Measurements from ENCODE around the gene CENPP. TPM values are rescaled to one million over a fixed set of nuclear protein-coding genes. Genes with fewer than 3 reads are reported as not detected.

CENPP gene
- total and polyA plus RNA-seq, 2 donors from 2014 or later = 1.2 to 4.2 TPM

DNA sequence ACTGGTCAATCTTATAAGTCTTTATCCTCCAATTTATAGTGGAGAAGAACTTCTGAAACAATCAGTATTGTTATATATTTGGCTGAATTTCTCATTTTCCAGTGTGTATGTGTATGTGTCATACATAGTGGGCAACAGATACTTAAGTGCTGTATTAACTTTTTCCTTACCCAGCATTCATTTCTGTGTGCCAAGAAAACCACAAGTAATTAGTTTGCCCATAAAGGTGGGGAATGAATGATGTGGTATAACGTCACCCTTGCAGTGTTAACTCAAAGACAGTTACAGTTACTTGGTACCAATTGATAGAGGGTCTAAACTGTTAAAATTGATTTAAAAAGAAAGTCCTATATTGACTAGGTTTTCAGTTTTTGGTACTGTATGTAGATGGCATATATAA lies 76.6 kb downstream of the CENPP start:
- H3K4me3 ChIP-seq (ENCODE audit: low read length in 3 of 3) = no peak overlapping the region
- no peak overlapping the region for H3K9ac ChIP-seq (ENCODE audit: low read length in 3 of 3)

DNA sequence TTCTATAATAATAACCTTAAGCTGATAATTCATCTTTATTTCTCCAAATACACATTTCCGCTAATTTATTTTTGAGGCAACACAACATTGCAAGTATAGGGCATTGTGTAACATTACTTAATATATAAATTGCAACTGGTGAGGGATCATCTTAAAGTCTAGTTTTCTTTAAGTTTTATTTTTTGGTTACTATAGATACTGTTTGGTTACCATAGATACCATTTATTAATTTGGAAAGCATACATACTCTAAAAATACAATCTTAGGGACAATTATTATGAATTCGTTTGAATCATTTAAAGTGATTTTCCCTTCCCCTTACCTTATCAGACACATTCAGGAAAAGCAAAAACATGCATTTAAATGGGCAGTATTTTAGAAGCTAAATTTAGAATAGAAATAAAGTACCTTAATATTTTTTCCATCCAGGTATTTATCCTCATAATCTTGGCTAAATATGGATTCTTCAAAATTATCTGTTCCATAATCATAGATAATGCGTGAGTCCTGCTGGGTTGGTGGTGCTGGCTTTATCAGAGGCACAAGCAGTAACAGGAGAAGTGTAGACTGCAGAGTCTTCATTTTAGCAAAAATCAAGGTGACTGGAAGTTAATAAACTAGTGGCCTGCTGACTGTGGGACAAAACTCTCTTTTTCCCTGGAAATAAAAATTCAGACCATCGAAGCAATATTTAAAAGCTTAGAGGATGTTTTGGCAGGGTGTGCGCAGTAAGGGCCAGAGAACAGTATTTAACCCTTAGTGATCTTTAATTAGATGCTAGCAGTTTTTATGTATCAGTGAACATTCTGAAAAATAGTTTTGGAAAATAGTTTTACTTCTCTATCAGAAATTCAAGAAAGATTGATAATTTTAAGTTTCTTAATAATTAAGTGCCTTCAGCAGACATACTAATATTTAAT lies 77.3 kb downstream of the CENPP start:
- intact Hi-C loops (cut with DNase I) = no loop called here
- TF ChIP-seq, protein P1, sequence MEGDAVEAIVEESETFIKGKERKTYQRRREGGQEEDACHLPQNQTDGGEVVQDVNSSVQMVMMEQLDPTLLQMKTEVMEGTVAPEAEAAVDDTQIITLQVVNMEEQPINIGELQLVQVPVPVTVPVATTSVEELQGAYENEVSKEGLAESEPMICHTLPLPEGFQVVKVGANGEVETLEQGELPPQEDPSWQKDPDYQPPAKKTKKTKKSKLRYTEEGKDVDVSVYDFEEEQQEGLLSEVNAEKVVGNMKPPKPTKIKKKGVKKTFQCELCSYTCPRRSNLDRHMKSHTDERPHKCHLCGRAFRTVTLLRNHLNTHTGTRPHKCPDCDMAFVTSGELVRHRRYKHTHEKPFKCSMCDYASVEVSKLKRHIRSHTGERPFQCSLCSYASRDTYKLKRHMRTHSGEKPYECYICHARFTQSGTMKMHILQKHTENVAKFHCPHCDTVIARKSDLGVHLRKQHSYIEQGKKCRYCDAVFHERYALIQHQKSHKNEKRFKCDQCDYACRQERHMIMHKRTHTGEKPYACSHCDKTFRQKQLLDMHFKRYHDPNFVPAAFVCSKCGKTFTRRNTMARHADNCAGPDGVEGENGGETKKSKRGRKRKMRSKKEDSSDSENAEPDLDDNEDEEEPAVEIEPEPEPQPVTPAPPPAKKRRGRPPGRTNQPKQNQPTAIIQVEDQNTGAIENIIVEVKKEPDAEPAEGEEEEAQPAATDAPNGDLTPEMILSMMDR (IDR thresholded peaks at IDR 0.05; ENCODE audit: borderline replicate concordance, extremely low read depth, insufficient read depth) = no peak
- H3K9ac ChIP-seq (ENCODE audit: low read length in 3 of 3) = peak overlapping the region in 1 of 3 donors; percentile 3
- FAIRE-seq (no peak), DNase-seq (no peak)
- no peaks in the 10 kb centered on the region for H3K36me3 ChIP-seq (ENCODE audit: control insufficient read depth in 2 of 3, insufficient read depth in 3 of 3, low read length in 3 of 3)
- peak overlapping the region in 1 of 3 donors; percentile 13 for H3K4me3 ChIP-seq (ENCODE audit: low read length in 3 of 3)
- no peaks in the 10 kb centered on the region for H3K9me3 ChIP-seq (ENCODE audit: control insufficient read depth in 2 of 3, insufficient read depth in 1 of 3, low read length in 3 of 3)
- no peak overlapping the region for H3K27ac ChIP-seq (ENCODE audit: low read depth in 2 of 2, low read length in 2 of 2)
- H3K4me1 ChIP-seq (ENCODE audit: control insufficient read depth in 2 of 3, insufficient read depth in 2 of 3, low read depth in 1 of 3, low read length in 3 of 3) = no peaks in the 10 kb centered on the region
- no peaks in the 10 kb centered on the region for H3K27me3 ChIP-seq (ENCODE audit: control insufficient read depth, insufficient read depth, low read length)

More for the DNA sequence above, 76.6 kb downstream of the CENPP start:
- DNase-seq (no peak), FAIRE-seq (no peak)
- Histone ChIP-seq H3K9me3 (ENCODE audit: control insufficient read depth in 2 of 3, insufficient read depth in 1 of 3, low read length in 3 of 3) (peaks cover 0 to 5% (median 0%) of the 10 kb centered on the region in 3 donors), H3K4me1 (ENCODE audit: control insufficient read depth in 2 of 3, insufficient read depth in 2 of 3, low read depth in 1 of 3, low read length in 3 of 3) (no peaks in the 10 kb centered on the region), H3K27me3 (ENCODE audit: control insufficient read depth, insufficient read depth, low read length) (no peaks in the 10 kb centered on the region), H3K36me3 (ENCODE audit: control insufficient read depth in 2 of 3, insufficient read depth in 3 of 3, low read length in 3 of 3) (no peaks in the 10 kb centered on the region), H3K27ac (ENCODE audit: low read depth in 2 of 2, low read length in 2 of 2) (no peak overlapping the region)
- TF ChIP-seq, protein P1 (IDR thresholded peaks at IDR 0.05; ENCODE audit: borderline replicate concordance, extremely low read depth, insufficient read depth) = no peak
- intact Hi-C loops (cut with DNase I) = no loop called here

DNA sequence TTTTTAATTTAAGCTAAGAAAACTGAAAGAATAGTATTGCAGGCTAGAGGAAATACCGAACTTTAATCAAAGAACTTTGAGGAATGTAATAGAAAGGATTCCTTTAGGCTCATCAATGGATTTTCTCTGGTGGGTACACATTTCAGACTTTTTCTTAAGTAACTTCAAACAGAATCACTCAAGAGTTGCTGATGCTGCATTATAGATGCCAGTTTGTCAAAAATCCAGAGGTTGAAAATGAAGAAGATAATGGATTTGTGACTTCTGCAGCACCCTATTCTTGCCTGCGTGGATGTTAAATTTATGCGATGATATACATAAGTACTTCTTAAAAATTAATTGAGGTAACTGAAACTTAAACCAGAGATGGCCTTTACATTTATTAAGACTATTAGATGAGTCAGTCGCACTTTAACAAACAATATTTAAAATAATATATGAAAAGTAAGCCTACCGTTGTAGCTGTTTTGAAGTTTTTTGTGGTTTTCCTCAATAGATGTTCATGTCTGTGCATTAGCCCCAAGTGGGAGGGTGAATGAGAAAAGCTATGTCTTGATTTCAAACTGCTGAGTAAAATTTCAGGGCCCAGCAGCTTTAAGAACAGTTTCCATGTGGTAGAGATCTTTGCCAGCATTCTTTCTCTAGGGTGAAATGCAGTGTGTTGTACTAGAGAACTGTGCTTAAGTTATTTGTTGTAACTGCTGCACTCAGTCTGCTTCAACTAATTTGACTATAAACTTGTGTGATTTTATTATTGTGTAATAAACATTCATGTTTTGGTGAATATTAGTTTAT lies 78.5 kb downstream of the CENPP start, which contains the start of gene OGN:
OGN (minus strand) TSS at position 537 of the 795 bp plus-strand sequence. CDS start 1,171 bp downstream, outside the sequence.
- H3K27me3 ChIP-seq (ENCODE audit: control insufficient read depth, insufficient read depth, low read length) = no peaks in the 10 kb centered on the region
- H3K9ac ChIP-seq (ENCODE audit: low read length in 3 of 3) = peak within 1 kb of the TSS in 1 of 3 donors; percentile 3
- no peaks in the 10 kb centered on the region for H3K4me1 ChIP-seq (ENCODE audit: control insufficient read depth in 2 of 3, insufficient read depth in 2 of 3, low read depth in 1 of 3, low read length in 3 of 3)
- H3K4me3 ChIP-seq (ENCODE audit: low read length in 3 of 3) = peak within 1 kb of the TSS in 1 of 3 donors; percentile 13
- DNase-seq = peak in 2 of 5 donors; percentile 27 to 79
- TF ChIP-seq, protein P1 (IDR thresholded peaks at IDR 0.05; ENCODE audit: borderline replicate concordance, extremely low read depth, insufficient read depth) = no peak
- intact Hi-C loops (cut with DNase I) = no loop called here
- H3K9me3 ChIP-seq (ENCODE audit: control insufficient read depth in 2 of 3, insufficient read depth in 1 of 3, low read length in 3 of 3) = no peaks in the 10 kb centered on the region
- FAIRE-seq = no peak
- no peak within 1 kb of the TSS for H3K27ac ChIP-seq (ENCODE audit: low read depth in 2 of 2, low read length in 2 of 2)
- H3K36me3 ChIP-seq (ENCODE audit: control insufficient read depth in 2 of 3, insufficient read depth in 3 of 3, low read length in 3 of 3) = no peaks in the 10 kb centered on the region

Measured in kidney (tissue), 14 donors.